ENCODE data around the gene CLDN1. TPM values are rescaled to one million over a fixed set of nuclear protein-coding genes. Genes with fewer than 3 reads are reported as not detected.

Gene CLDN1
- total RNA-seq, 4 donors from 2014 or later, result 0.25 to 1.00 (median 0.36) TPM; not detected in 1

GRCh38 chr3:190302212-190302867 lies 19.9 kb downstream of the CLDN1 start:
- Histone ChIP-seq H3K9me3 (no peaks in the 10 kb centered on the region), H3K36me3 (no peaks in the 10 kb centered on the region), H3K27me3 (no peaks in the 10 kb centered on the region), H3K4me1 (peaks cover 0 to 5% of the 10 kb centered on the region in 2 donors), H3K27ac (no peak overlapping the region), H3K4me3 (no peak overlapping the region)
- intact Hi-C loops (cut with DNase I; ENCODE audit: low total_unique reads), result no loop called here
- DNase-seq (no peak), ATAC-seq (no peak)
- no peak for TF ChIP-seq POLR2A (IDR thresholded peaks at IDR 0.05)
- in situ Hi-C loops (cut with MboI; ENCODE audit: low sequenced_read_pairs in 4 of 4), result no loop called here

- Histone ChIP-seq H3K36me3 (no peaks in the 10 kb centered on the region), H3K4me3 (no peak overlapping the region), H3K9me3 (no peaks in the 10 kb centered on the region), H3K27me3 (no peaks in the 10 kb centered on the region), H3K27ac (no peak overlapping the region), H3K4me1 (no peaks in the 10 kb centered on the region)
- intact Hi-C loops (cut with DNase I; ENCODE audit: low total_unique reads) (no loop called here), in situ Hi-C loops (cut with MboI; ENCODE audit: low sequenced_read_pairs in 4 of 4) (no loop called here)
- no peak for ATAC-seq
- TF ChIP-seq, protein P1, sequence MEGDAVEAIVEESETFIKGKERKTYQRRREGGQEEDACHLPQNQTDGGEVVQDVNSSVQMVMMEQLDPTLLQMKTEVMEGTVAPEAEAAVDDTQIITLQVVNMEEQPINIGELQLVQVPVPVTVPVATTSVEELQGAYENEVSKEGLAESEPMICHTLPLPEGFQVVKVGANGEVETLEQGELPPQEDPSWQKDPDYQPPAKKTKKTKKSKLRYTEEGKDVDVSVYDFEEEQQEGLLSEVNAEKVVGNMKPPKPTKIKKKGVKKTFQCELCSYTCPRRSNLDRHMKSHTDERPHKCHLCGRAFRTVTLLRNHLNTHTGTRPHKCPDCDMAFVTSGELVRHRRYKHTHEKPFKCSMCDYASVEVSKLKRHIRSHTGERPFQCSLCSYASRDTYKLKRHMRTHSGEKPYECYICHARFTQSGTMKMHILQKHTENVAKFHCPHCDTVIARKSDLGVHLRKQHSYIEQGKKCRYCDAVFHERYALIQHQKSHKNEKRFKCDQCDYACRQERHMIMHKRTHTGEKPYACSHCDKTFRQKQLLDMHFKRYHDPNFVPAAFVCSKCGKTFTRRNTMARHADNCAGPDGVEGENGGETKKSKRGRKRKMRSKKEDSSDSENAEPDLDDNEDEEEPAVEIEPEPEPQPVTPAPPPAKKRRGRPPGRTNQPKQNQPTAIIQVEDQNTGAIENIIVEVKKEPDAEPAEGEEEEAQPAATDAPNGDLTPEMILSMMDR (IDR thresholded peaks at IDR 0.05 in 4 of 5, conservative IDR thresholded peaks at IDR 0.05 in 1 of 5), result no peak
- TF ChIP-seq POLR2A (IDR thresholded peaks at IDR 0.05), result no peak
- DNase-seq, result no peak
Observed at GRCh38 chr3:190301591-190301990, 20.7 kb downstream of the CLDN1 start.

GRCh38 chr3:190299969-190300368 lies 22.3 kb downstream of the CLDN1 start:
- H3K4me3 ChIP-seq, result no peak overlapping the region
- H3K36me3 ChIP-seq, result no peaks in the 10 kb centered on the region
- H3K27me3 ChIP-seq, result no peaks in the 10 kb centered on the region
- DNase-seq (no peak), ATAC-seq (no peak)
- no peak overlapping the region for H3K27ac ChIP-seq
- no peaks in the 10 kb centered on the region for H3K4me1 ChIP-seq
- in situ Hi-C loops (cut with MboI; ENCODE audit: low sequenced_read_pairs in 4 of 4) (no loop called here), intact Hi-C loops (cut with DNase I; ENCODE audit: low total_unique reads) (no loop called here)
- no peaks in the 10 kb centered on the region for H3K9me3 ChIP-seq
- TF ChIP-seq, protein P1 (IDR thresholded peaks at IDR 0.05 in 4 of 5, conservative IDR thresholded peaks at IDR 0.05 in 1 of 5), result no peak
- TF ChIP-seq POLR2A (IDR thresholded peaks at IDR 0.05), result no peak

GRCh38 chr3:190294030-190294429 lies 28.2 kb downstream of the CLDN1 start:
- H3K4me1 ChIP-seq, result no peaks in the 10 kb centered on the region
- in situ Hi-C loops (cut with MboI; ENCODE audit: low sequenced_read_pairs in 4 of 4), result no loop called here
- H3K4me3 ChIP-seq, result no peak overlapping the region
- intact Hi-C loops (cut with DNase I; ENCODE audit: low total_unique reads), result no loop called here
- H3K36me3 ChIP-seq, result no peaks in the 10 kb centered on the region
- no peak for ATAC-seq
- H3K27ac ChIP-seq, result no peak overlapping the region
- TF ChIP-seq, protein P1 (IDR thresholded peaks at IDR 0.05 in 4 of 5, conservative IDR thresholded peaks at IDR 0.05 in 1 of 5), result no peak
- no peak for TF ChIP-seq POLR2A (IDR thresholded peaks at IDR 0.05)
- no peak for DNase-seq
- no peaks in the 10 kb centered on the region for H3K27me3 ChIP-seq
- H3K9me3 ChIP-seq, result no peaks in the 10 kb centered on the region

GRCh38 chr3:190293621-190294020 lies 28.6 kb downstream of the CLDN1 start:
- intact Hi-C loops (cut with DNase I; ENCODE audit: low total_unique reads) (no loop called here), in situ Hi-C loops (cut with MboI; ENCODE audit: low sequenced_read_pairs in 4 of 4) (no loop called here)
- Histone ChIP-seq H3K4me3 (no peak overlapping the region), H3K27me3 (no peaks in the 10 kb centered on the region), H3K36me3 (no peaks in the 10 kb centered on the region), H3K4me1 (no peaks in the 10 kb centered on the region), H3K9me3 (no peaks in the 10 kb centered on the region), H3K27ac (no peak overlapping the region)
- DNase-seq (no peak), ATAC-seq (no peak)
- TF ChIP-seq, protein P1 (IDR thresholded peaks at IDR 0.05 in 4 of 5, conservative IDR thresholded peaks at IDR 0.05 in 1 of 5), result no peak
- no peak for TF ChIP-seq POLR2A (IDR thresholded peaks at IDR 0.05)

Measured in gastrocnemius medialis (tissue), 4 donors.